GM23248 (cell line): ENCODE measurements around the gene TRIM65.

Experiments used
- EZH2 ChIP-seq: fragments of 200-600 bp; sonication (generic); IDR thresholded peaks from 2 replicates; pipeline ENCODE4 v1.6.1; 2018; ENCODE audit warnings: antibody characterized with exemption, mild to moderate bottlenecking; ENCODE audit not compliant: insufficient read depth, poor library complexity, severe bottlenecking
- EZH2phosphoT487 ChIP-seq: fragments of 200-600 bp; sonication (generic); IDR thresholded peaks from 2 replicates; pipeline ENCODE4 v1.6.1; 2018; ENCODE audit warnings: antibody characterized with exemption, moderate library complexity, mild to moderate bottlenecking, low read depth; ENCODE audit not compliant: insufficient read depth

- TF ChIP-seq EZH2 (no peak), EZH2phosphoT487 (no peak)
These were observed 43.3 kb downstream of the TRIM65 start for GRCh38 chr17:75853433-75853832.
